IPS DF 6.9 (cell line): Measurements from ENCODE around the gene DDX55.
"Not testable (repeated sequence)": the region's sequence is repeated elsewhere in the genome, so short reads cannot be mapped to it uniquely, and the experiment has no call there.

Experiments used
- DNase-seq: peaks from one replicate; pipeline ENCODE4 v3.0.0-alpha.2; 2013; ENCODE audit warnings: low read depth, low spot score
- H3K27ac ChIP-seq: one replicate; pipeline ENCODE4 v1.5.1; 2013; ENCODE audit warnings: low read length, control low read depth
- H3K27me3 ChIP-seq: 2 replicates; pipeline ENCODE4 v1.6.1; 2013; ENCODE audit warnings: mild to moderate bottlenecking, low read length; ENCODE audit not compliant: control insufficient read depth, insufficient read depth
- H3K36me3 ChIP-seq: 2 replicates; pipeline ENCODE4 v1.6.1; 2013; ENCODE audit warnings: low read length; ENCODE audit not compliant: control insufficient read depth, insufficient read depth
- H3K4me1 ChIP-seq: 2 replicates; pipeline ENCODE4 v1.6.1; 2013; ENCODE audit warnings: low read length; ENCODE audit not compliant: control insufficient read depth, insufficient read depth
- H3K4me3 ChIP-seq: 2 replicates; pipeline ENCODE4 v1.5.1; 2013; ENCODE audit warnings: mild to moderate bottlenecking, low read length
- H3K9me3 ChIP-seq: 2 replicates; pipeline ENCODE4 v1.6.1; 2013; ENCODE audit warnings: low read length, inconsistent platforms; ENCODE audit not compliant: control insufficient read depth, insufficient read depth
- WGBS: extraction: QIAGEN DNeasy Blood & Tissue Kit; methylation state at CpG from one replicate; pipeline ENCODE4 v1.1.7; 2013; ENCODE audit warnings: mixed read lengths, missing lambda C conversion rate; ENCODE audit not compliant: insufficient read length, insufficient coverage; 5-methylcytosine and 5-hydroxymethylcytosine counted together

Gene DDX55, protein sequence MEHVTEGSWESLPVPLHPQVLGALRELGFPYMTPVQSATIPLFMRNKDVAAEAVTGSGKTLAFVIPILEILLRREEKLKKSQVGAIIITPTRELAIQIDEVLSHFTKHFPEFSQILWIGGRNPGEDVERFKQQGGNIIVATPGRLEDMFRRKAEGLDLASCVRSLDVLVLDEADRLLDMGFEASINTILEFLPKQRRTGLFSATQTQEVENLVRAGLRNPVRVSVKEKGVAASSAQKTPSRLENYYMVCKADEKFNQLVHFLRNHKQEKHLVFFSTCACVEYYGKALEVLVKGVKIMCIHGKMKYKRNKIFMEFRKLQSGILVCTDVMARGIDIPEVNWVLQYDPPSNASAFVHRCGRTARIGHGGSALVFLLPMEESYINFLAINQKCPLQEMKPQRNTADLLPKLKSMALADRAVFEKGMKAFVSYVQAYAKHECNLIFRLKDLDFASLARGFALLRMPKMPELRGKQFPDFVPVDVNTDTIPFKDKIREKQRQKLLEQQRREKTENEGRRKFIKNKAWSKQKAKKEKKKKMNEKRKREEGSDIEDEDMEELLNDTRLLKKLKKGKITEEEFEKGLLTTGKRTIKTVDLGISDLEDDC

DNA sequence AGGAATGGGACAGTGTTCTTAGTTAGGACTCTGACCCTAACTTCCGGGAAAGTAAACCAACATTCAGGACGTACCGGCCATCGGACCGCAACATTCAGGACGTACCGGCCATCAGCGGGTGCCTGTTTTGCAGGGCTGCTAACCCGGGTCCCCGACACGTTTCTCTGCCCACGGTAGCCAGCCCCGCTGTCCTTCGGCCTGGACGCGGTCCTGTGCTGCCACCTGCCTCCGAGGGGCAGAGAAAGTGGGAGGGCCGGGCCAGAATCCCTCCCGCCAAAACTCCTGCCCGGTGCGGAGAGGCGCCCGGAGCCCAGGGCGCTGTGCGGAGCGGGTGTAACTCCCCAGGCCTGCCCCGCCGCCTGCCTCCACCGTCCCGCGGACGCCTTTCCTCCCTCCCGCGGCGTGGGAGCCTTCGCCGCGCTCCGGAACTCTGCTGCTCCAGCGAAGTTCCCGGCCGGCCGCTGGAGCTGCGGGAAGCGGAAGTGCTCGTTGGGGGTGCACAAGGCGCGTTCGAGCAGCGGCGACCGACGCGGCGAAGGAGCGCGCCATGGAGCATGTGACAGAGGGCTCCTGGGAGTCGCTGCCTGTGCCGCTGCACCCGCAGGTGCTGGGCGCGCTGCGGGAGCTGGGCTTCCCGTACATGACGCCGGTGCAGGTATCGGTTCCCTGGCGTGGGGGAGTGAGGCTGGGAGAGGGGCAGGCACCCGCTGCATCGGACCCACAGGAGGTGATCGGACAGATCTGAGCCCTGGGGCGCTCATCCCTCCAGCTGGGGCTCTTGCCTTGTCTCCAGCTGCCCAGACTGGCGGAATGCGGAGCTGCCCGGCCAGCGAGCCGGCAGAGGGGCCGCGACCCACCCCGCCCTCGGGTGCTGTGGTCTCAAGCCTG lies at the start of gene DDX55:
Gene DDX55, plus strand, starts transcription at position 498 of the 888 bp plus-strand sequence. Its CDS starts 50 bp downstream, at position 548.
- Histone ChIP-seq H3K4me1 (no peaks in the 10 kb centered on the region), H3K27me3 (no peaks in the 10 kb centered on the region), H3K27ac (no peak within 1 kb of the TSS), H3K4me3 (peak within 1 kb of the TSS; percentile 99), H3K9me3 (no peaks in the 10 kb centered on the region), H3K36me3 (peaks cover 5% of the 10 kb centered on the region; the same call in 1 of the 2 replicates)
- DNase-seq, result no peak
- no CpG with 5 or more reads among the region's 81 CpGs for WGBS

DNA sequence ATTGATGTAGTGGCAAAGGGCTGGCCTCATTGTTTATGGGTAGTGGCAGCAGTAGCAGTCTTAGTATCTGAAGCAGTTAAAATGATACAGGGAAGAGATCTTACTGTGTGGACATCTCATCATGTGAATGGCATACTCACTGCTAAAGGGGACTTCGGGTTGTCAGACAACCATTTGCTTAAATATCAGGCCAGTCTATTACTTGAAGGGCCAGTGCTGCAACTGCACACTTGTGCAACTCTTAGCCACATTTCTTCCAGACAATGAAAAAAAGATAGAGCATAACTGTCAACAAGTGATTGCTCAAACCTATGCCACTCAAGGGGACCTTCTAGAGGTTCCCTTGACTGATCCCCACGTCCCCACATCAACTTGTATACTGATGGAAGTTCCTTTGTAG lies 47.8 kb upstream of the DDX55 start:
- not testable (repeated sequence) for H3K27ac ChIP-seq, H3K9me3 ChIP-seq, H3K4me3 ChIP-seq, H3K4me1 ChIP-seq, DNase-seq, H3K36me3 ChIP-seq, H3K27me3 ChIP-seq
- WGBS, result no CpG with 5 or more reads among the region's 2 CpGs

DNA sequence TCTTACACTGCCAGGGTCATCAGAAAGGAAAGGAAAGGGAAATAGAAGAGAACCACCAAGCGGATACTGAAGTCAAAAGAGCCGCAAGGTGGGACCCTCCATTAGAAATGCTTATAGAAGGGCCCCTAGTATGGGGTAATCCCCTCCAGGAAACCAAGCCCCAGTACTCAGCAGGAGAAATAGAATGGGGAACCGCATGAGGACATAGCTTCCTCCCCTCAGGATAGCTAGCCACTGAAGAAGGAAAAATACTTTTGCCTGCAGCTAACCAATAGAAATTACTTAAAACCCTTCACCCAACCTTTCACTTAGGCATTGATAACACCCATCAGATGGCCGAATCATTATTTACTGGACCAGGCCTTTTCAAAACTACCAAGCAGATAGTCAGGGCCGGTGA lies 47.1 kb upstream of the DDX55 start:
- not testable (repeated sequence) for H3K27me3 ChIP-seq, H3K4me3 ChIP-seq, H3K9me3 ChIP-seq, H3K36me3 ChIP-seq, DNase-seq, H3K27ac ChIP-seq, H3K4me1 ChIP-seq
- WGBS, result no CpG with 5 or more reads among the region's 5 CpGs

DNA sequence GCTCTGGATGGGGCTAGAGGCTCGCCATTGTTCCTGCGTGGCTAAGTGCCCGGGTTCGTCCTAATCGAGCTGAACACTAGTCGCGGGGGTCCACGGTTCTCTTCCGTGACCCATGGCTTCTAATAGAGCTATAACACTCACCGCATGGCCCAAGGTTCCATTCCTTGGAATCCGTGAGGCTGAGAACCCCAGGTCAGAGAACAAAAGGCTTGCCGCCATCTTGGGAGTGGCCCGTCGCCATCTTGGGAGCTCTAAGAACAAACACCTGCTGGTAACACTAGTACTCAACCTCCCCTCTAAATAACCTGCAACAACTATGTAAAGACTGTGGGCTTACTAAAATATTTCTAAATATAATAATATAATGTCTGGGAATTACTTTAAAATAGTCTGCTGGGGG lies 43.4 kb upstream of the DDX55 start:
- not testable (repeated sequence) for H3K36me3 ChIP-seq, H3K27me3 ChIP-seq, H3K4me1 ChIP-seq, DNase-seq, H3K9me3 ChIP-seq, H3K4me3 ChIP-seq, H3K27ac ChIP-seq
- no CpG with 5 or more reads among the region's 14 CpGs for whole genome bisulfite sequencing

DNA sequence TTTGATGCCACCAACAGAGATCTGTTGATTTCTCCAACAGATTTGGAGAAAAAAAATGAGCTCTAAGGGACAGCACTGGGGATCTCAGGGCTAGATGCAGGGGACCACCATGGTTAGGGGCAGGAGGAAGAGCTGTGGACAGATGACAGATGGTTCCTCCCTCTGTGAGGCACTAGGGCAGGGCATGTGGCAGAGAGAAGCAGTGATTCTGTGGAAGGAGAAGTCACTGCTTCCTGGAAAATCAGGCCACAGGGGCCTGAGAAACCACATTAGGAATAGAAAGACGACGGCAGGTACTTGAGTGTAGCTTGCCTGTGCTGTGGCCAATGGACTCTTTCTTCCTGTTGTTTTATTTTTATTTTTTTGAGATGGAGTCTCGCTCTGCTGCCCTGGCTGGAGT lies 42.4 kb upstream of the DDX55 start:
- no peak overlapping the region for H3K4me3 ChIP-seq
- no peaks in the 10 kb centered on the region for H3K27me3 ChIP-seq
- no peaks in the 10 kb centered on the region for H3K9me3 ChIP-seq
- H3K36me3 ChIP-seq, result no peaks in the 10 kb centered on the region
- H3K4me1 ChIP-seq, result no peaks in the 10 kb centered on the region; the same call in 1 of the 2 replicates
- no CpG with 5 or more reads among the region's 3 CpGs for WGBS
- no peak overlapping the region for H3K27ac ChIP-seq
- no peak for DNase-seq

DNA sequence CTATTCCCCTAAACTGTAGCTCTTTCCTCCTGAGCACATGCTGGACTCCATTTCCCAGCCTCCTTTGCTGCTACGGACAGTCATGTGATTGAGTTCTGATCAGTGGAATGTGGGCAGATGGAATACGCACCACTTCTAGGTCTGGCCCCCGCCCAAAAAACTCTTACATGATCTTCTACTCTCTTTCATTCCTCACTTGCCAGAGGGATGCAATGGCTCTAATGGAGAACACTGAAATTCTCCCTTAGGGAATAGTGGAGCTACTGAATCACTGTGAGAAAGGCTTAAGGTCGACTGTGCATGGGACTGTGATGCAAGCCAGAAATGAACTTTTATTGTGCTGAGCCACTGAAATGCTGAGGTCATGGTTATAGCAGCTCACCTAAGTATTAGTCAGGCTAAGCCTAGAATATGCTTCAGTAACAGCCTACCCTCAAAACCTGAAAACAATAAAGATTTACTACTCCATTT lies 30.5 kb upstream of the DDX55 start:
- H3K4me1 ChIP-seq, result no peaks in the 10 kb centered on the region
- H3K36me3 ChIP-seq, result no peaks in the 10 kb centered on the region
- no peaks in the 10 kb centered on the region for H3K27me3 ChIP-seq
- peak; percentile 25 for DNase-seq
- no peak overlapping the region for H3K27ac ChIP-seq
- no peaks in the 10 kb centered on the region; the same call in 1 of the 2 replicates for H3K9me3 ChIP-seq
- H3K4me3 ChIP-seq, result no peak overlapping the region
- whole genome bisulfite sequencing, result no CpG with 5 or more reads among the region's 4 CpGs

DNA sequence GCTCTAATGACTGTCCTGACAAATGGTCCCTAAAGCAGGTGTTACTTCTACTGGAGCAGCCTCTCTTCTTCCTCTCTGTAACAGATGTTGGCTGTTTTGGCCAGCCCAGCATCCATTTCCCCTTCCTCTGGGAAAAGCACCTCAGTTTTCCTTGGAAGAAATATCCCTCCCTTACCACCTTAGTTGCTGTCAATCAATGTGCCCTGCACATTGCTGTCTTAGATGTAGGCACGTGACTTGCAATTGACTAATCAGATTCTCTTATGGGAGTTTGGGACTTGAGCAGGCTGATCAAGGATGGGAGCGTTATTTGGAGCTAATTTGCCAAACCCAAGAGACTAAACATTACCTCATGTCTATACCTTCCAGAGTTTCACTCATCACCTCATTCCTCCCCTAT lies 29.5 kb upstream of the DDX55 start:
- Histone ChIP-seq H3K27me3 (no peaks in the 10 kb centered on the region), H3K4me3 (no peak overlapping the region), H3K9me3 (no peaks in the 10 kb centered on the region; the same call in 1 of the 2 replicates), H3K27ac (no peak overlapping the region), H3K36me3 (no peaks in the 10 kb centered on the region), H3K4me1 (no peaks in the 10 kb centered on the region)
- WGBS, result no CpG with 5 or more reads among the region's 2 CpGs
- no peak for DNase-seq

DNA sequence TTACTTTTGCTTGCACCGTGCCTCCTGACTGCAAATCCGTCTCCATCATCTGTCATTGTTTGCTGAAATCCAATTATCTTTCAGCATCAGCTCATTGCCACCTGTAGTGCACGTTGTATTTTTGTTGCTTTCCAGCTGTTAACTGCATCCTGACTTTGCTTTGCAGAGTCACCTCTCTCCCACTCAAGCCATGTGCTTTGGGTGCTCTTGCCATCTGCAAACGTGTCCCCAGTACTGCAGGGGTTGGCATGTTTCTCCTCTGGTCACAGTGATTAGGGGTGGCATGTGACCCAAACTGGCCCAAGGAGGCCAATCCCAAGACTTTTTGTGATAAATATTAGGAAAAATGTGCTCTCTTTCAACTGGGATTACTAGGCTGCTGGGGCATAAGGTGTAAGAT lies 28.0 kb upstream of the DDX55 start:
- H3K27me3 ChIP-seq, result no peaks in the 10 kb centered on the region
- H3K4me3 ChIP-seq, result no peak overlapping the region
- no peaks in the 10 kb centered on the region for H3K4me1 ChIP-seq
- DNase-seq, result no peak
- H3K9me3 ChIP-seq, result no peaks in the 10 kb centered on the region; the same call in 1 of the 2 replicates
- WGBS, result no CpG with 5 or more reads among the region's 4 CpGs
- no peak overlapping the region for H3K27ac ChIP-seq
- H3K36me3 ChIP-seq, result no peaks in the 10 kb centered on the region

DNA sequence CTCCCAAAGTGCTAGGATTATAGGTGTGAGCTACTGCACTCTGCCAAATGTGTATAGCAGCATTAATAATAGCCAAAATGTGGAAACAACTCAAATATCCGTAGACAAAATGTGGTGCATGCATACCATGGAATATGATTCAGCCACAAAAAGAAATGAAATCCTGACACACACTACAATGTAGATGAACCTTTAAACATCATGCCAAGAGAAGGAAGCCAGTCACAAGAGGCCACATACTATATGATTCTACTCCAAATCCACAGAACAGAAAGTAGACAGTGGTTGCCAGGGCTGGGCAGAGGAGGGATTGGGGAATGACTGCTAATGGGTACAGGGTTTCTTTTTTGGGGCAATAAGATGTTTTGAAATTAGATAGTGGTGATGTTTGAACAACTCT lies 25.3 kb upstream of the DDX55 start:
- no peak overlapping the region for H3K4me3 ChIP-seq
- WGBS, result no CpG with 5 or more reads among the region's 1 CpG
- no peak for DNase-seq
- H3K4me1 ChIP-seq, result no peaks in the 10 kb centered on the region
- no peaks in the 10 kb centered on the region; the same call in 1 of the 2 replicates for H3K9me3 ChIP-seq
- no peak overlapping the region for H3K27ac ChIP-seq
- no peaks in the 10 kb centered on the region for H3K36me3 ChIP-seq
- no peaks in the 10 kb centered on the region for H3K27me3 ChIP-seq

DNA sequence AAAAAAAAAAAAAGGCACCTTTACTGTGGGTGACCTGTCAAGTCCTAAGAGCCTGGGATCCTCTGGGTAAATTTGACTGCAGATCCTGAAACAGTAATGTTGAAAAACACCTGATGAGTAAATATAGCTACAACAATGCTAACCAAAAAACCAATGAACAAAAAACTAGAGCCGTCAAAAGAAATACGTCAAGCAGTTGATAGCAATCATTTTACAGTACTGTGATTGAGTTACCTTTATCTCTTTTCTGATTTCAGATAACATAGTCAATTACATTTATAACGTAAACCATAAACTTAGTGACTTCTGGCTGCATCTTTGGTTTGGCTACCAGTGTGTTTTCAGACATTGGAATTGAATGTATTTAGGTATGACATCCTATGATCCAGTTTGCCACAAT lies 23.7 kb upstream of the DDX55 start:
- H3K36me3 ChIP-seq, result no peaks in the 10 kb centered on the region
- H3K27me3 ChIP-seq, result no peaks in the 10 kb centered on the region
- no peaks in the 10 kb centered on the region for H3K4me1 ChIP-seq
- WGBS, result no CpG with 5 or more reads among the region's 3 CpGs
- H3K4me3 ChIP-seq, result no peak overlapping the region
- no peak for DNase-seq
- H3K9me3 ChIP-seq, result no peaks in the 10 kb centered on the region; the same call in 1 of the 2 replicates
- no peak overlapping the region for H3K27ac ChIP-seq
